IMR-90 (cell line): Measurements from ENCODE around the gene NIPSNAP2.

Source experiments
- BHLHE40 ChIP-seq: fragments of 150-350 bp; IDR thresholded peaks from 2 replicates; pipeline ENCODE4 v1.6.1; 2016; ENCODE audit warnings: mild to moderate bottlenecking, low read depth, low read length
- FOS ChIP-seq: fragments of 150-350 bp; IDR thresholded peaks from 2 replicates; pipeline ENCODE4 v1.6.1; 2016; ENCODE audit warnings: low read depth, low read length
- MAFK ChIP-seq: IDR thresholded peaks from 2 replicates; pipeline ENCODE4 v1.6.1; 2012; ENCODE audit warnings: low read depth, low read length, improper control_type of control experiment
- MXI1 ChIP-seq: IDR thresholded peaks from 2 replicates; pipeline ENCODE4 v1.6.1; 2012; ENCODE audit warnings: low read depth, mild to moderate bottlenecking, low read length, moderate library complexity, borderline replicate concordance
- POLR2A ChIP-seq: IDR thresholded peaks from 2 replicates; pipeline ENCODE4 v1.6.1; 2012; ENCODE audit warnings: mild to moderate bottlenecking, low read depth, low read length
- RAD21 ChIP-seq: IDR thresholded peaks from 2 replicates; pipeline ENCODE4 v1.6.1; 2012; ENCODE audit warnings: low read length, improper control_type of control experiment
- TF ChIP-seq, protein P1 (sequence below): conservative IDR thresholded peaks from 2 replicates; pipeline ENCODE4 v1.5.1; 2012; ENCODE audit warnings: mild to moderate bottlenecking, low read depth, low read length, improper control_type of control experiment
- TF ChIP-seq, protein P2 (sequence below): fragments of 150-350 bp; IDR thresholded peaks from 2 replicates; pipeline ENCODE4 v1.6.1; 2017; ENCODE audit warnings: mild to moderate bottlenecking, antibody characterized with exemption, low read length, low read depth

DNA sequence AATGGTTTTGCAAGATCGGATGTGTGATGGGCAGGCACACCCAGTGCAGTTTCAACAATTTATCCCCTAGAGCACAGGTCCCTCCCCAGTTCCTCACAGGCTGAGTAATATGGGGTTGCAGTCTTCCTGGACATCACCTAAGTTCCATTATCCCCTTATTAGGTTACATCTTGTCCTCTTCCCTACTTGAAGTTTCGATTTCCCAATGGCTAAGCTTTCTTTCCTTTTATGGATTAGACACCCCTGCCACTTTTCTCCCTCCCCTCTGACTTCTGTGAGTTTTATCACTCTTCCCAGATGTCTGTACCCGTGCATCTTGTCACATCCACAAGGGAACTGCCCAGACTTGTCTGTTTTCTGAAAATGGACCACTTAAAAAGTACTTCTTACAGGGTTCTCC is 2.4 kb upstream of the NIPSNAP2 start:
- no peak for TF ChIP-seq RAD21
- TF ChIP-seq, protein P1, sequence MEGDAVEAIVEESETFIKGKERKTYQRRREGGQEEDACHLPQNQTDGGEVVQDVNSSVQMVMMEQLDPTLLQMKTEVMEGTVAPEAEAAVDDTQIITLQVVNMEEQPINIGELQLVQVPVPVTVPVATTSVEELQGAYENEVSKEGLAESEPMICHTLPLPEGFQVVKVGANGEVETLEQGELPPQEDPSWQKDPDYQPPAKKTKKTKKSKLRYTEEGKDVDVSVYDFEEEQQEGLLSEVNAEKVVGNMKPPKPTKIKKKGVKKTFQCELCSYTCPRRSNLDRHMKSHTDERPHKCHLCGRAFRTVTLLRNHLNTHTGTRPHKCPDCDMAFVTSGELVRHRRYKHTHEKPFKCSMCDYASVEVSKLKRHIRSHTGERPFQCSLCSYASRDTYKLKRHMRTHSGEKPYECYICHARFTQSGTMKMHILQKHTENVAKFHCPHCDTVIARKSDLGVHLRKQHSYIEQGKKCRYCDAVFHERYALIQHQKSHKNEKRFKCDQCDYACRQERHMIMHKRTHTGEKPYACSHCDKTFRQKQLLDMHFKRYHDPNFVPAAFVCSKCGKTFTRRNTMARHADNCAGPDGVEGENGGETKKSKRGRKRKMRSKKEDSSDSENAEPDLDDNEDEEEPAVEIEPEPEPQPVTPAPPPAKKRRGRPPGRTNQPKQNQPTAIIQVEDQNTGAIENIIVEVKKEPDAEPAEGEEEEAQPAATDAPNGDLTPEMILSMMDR, result no peak
- TF ChIP-seq, protein P2, sequence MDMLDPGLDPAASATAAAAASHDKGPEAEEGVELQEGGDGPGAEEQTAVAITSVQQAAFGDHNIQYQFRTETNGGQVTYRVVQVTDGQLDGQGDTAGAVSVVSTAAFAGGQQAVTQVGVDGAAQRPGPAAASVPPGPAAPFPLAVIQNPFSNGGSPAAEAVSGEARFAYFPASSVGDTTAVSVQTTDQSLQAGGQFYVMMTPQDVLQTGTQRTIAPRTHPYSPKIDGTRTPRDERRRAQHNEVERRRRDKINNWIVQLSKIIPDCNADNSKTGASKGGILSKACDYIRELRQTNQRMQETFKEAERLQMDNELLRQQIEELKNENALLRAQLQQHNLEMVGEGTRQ, result no peak
- no peak for TF ChIP-seq POLR2A
- no peak for TF ChIP-seq MXI1
- no peak for TF ChIP-seq MAFK
- TF ChIP-seq FOS, result no peak
- TF ChIP-seq BHLHE40, result no peak
